ENCODE data around the gene ADSS1. TPM values are rescaled to one million over a fixed set of nuclear protein-coding genes. Genes with fewer than 3 reads are reported as not detected.
"Not testable (repeated sequence)": the region's sequence is repeated elsewhere in the genome, so short reads cannot be mapped to it uniquely, and the experiment has no call there.

ADSS1 gene
- total RNA-seq, 3 donors from 2014 or later, result 6.9 to 13.0 (median 7.3) TPM

DNA sequence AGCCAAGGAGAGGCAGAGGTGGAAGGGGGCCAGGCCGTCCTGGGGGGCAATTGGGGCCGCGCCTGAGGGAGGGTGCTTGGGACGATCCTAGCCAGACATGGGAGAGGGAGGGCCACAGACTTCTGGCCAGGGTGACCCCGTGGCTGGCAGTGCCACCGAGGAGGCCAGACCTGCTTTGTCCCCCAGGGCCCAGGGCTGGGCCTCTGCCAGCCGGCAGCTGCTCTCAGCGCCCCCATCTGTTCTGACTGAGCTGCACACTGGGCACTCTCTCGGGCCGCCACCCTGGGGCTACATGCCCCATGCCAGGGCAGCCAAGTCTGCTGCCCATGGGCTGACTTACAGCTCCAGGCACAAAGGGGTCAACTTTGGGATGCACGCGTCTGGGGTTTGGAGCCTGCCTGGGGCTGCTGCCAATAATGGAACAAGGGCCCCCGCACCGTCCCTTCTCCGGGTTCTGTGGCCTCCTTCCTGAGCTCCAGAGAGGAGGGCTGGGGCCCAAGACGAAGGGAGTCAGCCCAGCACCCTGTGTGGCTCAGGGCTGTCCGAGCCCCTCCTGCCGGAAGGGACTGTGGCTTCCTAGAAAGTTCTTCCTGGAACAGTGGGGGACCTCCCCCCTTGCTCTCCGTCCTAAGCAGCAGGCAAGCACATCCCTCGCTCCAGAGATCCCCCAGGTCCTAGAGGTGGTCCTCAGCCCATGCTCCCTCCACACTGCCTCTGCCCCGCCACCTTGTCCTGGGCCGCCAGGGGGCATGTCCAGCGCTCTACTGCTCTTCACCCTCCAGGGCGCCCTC lies 1.1 kb downstream of the ADSS1 start:
- H3K4me3 ChIP-seq, result peak overlapping the region; percentile 53 to 96 (median 75)
- H3K36me3 ChIP-seq, result no peaks in the 10 kb centered on the region
- intact Hi-C loops (cut with DNase I; ENCODE audit: low total_unique reads), result no loop called here
- peak overlapping the region in 1 of 2 donors; percentile 68 for H3K27ac ChIP-seq
- no peak for DNase-seq (ENCODE audit: low spot score in 2 of 2)
- H3K4me1 ChIP-seq, result peaks cover 11 to 16% of the 10 kb centered on the region in 2 donors
- H3K27me3 ChIP-seq, result no peaks in the 10 kb centered on the region
- TF ChIP-seq POLR2AphosphoS5 (IDR thresholded peaks at IDR 0.05), result no peak
- no peak for TF ChIP-seq POLR2A (IDR thresholded peaks at IDR 0.05)
- TF ChIP-seq, protein P1, sequence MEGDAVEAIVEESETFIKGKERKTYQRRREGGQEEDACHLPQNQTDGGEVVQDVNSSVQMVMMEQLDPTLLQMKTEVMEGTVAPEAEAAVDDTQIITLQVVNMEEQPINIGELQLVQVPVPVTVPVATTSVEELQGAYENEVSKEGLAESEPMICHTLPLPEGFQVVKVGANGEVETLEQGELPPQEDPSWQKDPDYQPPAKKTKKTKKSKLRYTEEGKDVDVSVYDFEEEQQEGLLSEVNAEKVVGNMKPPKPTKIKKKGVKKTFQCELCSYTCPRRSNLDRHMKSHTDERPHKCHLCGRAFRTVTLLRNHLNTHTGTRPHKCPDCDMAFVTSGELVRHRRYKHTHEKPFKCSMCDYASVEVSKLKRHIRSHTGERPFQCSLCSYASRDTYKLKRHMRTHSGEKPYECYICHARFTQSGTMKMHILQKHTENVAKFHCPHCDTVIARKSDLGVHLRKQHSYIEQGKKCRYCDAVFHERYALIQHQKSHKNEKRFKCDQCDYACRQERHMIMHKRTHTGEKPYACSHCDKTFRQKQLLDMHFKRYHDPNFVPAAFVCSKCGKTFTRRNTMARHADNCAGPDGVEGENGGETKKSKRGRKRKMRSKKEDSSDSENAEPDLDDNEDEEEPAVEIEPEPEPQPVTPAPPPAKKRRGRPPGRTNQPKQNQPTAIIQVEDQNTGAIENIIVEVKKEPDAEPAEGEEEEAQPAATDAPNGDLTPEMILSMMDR (IDR thresholded peaks at IDR 0.05), result no peak
- no peaks in the 10 kb centered on the region for H3K9me3 ChIP-seq

- intact Hi-C loops (cut with DNase I; ENCODE audit: low total_unique reads), result no loop called here
- Histone ChIP-seq H3K27ac (no peak overlapping the region), H3K27me3 (no peaks in the 10 kb centered on the region), H3K9me3 (no peaks in the 10 kb centered on the region), H3K36me3 (no peaks in the 10 kb centered on the region), H3K4me1 (peaks cover 11 to 16% of the 10 kb centered on the region in 2 donors), H3K4me3 (peak overlapping the region in 2 of 3 donors; percentile 75 to 96)
- no peak for DNase-seq (ENCODE audit: low spot score in 2 of 2)
- TF ChIP-seq, protein P1 (IDR thresholded peaks at IDR 0.05), result no peak
- TF ChIP-seq POLR2A (IDR thresholded peaks at IDR 0.05), result no peak
Observed at GRCh38 chr14:104725772-104726548, 1.9 kb downstream of the ADSS1 start.

DNA sequence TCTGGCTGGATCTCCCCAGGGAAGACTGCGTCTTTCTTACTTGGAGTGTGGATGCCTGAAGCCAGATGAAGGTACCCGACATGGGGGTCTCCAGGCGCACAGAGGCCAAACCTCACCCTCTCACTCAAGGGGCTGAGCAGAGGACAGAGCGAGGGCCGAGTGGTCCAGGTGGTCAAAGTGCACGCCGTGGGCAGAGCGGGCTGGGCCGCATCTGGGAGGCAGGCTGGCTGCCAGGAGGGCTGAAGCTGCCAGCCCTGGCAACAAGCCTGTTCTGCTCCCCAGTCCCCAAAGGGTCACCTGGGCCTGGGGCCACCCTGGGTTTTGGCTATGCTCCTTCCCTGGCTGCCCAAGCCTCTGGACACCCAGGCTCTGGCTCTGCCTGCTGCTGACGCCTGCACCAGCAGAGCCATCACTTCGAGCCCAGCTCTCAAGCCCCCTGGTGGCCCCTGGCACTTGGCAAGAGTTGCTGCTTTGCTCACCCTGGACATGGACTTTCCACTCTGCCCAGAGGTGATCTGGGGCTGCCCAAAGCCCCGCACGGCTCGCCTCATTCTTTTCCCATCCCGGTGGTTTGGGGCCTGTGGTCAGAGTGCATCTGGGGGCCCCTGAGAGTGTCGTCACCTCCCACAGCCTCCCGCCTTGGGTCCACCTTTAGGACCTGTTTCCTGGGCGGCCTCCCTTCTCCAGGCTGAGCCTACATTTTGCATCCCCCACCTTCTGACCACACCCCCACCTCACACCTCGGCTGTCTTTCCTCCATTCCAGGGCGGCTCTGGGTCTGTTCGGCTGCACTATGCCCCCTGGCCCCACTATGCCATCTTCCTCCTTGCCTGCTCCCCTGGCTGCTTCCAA lies 2.8 kb downstream of the ADSS1 start:
- H3K27ac ChIP-seq, result no peak overlapping the region
- TF ChIP-seq POLR2AphosphoS5 (IDR thresholded peaks at IDR 0.05) (no peak), POLR2A (IDR thresholded peaks at IDR 0.05) (no peak)
- TF ChIP-seq, protein P1 (IDR thresholded peaks at IDR 0.05), result no peak
- H3K36me3 ChIP-seq, result no peaks in the 10 kb centered on the region
- intact Hi-C loops (cut with DNase I; ENCODE audit: low total_unique reads), result no loop called here
- no peaks in the 10 kb centered on the region for H3K27me3 ChIP-seq
- no peaks in the 10 kb centered on the region for H3K9me3 ChIP-seq
- H3K4me3 ChIP-seq, result no peak overlapping the region
- DNase-seq (ENCODE audit: low spot score in 2 of 2), result no peak
- peaks cover 11 to 16% of the 10 kb centered on the region in 2 donors for H3K4me1 ChIP-seq

DNA sequence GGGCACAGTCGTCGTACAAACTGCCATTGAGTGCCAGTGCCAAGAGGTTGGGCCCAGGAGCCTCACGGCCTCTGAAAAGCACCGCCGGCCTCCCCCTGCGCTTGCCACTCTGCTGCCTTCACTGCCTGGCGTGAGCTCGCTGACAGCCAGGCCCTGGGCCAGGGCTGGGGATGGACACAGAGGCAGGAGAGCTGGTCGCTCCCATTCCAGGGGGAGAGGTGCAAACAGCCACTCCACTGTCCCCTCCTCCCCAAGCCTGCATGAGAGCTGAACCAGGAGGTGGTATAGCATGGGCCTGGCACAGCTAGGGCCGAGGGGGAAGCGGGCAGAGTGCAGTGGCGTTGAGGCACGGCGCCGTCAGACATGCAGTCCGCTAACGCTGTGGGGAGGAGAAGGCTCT lies 4.6 kb downstream of the ADSS1 start:
- no peaks in the 10 kb centered on the region for H3K9me3 ChIP-seq
- H3K36me3 ChIP-seq, result no peaks in the 10 kb centered on the region
- TF ChIP-seq POLR2AphosphoS5 (IDR thresholded peaks at IDR 0.05) (no peak), POLR2A (IDR thresholded peaks at IDR 0.05) (no peak)
- TF ChIP-seq, protein P1 (IDR thresholded peaks at IDR 0.05), result no peak
- H3K27me3 ChIP-seq, result no peaks in the 10 kb centered on the region
- peaks cover 8 to 11% of the 10 kb centered on the region in 2 donors for H3K4me1 ChIP-seq
- no peak for DNase-seq (ENCODE audit: low spot score in 2 of 2)
- no peak overlapping the region for H3K27ac ChIP-seq
- no peak overlapping the region for H3K4me3 ChIP-seq
- intact Hi-C loops (cut with DNase I; ENCODE audit: low total_unique reads), result no loop called here

DNA sequence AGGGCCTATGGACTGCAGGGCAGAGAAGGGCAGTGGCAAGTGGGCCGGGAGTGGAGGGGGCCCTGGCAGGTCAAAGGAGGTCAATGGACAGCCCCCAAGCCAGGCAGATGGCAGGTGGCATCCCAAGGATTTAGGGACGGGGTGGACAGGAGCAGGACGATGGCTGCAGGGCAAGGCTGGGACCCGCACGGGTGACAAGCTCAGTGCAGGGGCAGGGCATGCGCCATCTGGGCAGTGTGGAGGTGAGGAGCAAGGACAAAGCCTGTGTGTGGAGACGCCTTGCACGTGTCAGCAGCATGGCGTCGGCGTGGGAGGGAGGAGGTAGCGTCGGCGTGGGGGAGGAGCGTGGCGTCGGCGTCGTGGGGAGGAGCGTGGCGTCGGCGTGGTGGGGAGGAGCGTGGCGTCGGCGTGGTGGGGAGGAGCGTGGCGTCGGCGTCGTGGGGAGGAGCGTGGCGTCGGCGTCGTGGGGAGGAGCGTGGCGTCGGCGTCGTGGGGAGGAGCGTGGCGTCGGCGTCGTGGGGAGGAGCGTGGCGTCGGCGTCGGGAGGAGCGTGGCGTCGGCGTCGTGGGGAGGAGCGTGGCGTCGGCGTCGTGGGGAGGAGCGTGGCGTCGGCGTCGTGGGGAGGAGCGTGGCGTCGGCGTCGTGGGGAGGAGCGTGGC lies 5.3 kb downstream of the ADSS1 start:
- H3K4me3 ChIP-seq; H3K9me3 ChIP-seq; DNase-seq (ENCODE audit: low spot score in 2 of 2); H3K27ac ChIP-seq; H3K36me3 ChIP-seq; H3K4me1 ChIP-seq; H3K27me3 ChIP-seq; intact Hi-C loops (cut with DNase I; ENCODE audit: low total_unique reads): not testable (repeated sequence)
